HepG2 (cell line): Measurements from ENCODE around the gene MRO. TPM values are rescaled to one million over a fixed set of nuclear protein-coding genes. Genes with fewer than 3 reads are reported as not detected.

Experiments
- ATAC-seq: fragments of 200-7000 bp; cut with Tn5 transposase; 3 replicates; pipeline ENCODE4 v1.9.1; 2020; ENCODE audit warnings: mild to moderate bottlenecking, moderate library complexity
- BruUV-seq: library from RNA; stranded (reverse); fragments of 400-500 nt; replicated peaks from 2 replicates; lab custom pipeline; 2021; lab: Mats Ljungman, UMichigan
- CTCF ChIA-PET: fragments of 300-600 bp; formaldehyde crosslinking; extraction: SDS; loops from one replicate; lab custom pipeline; 2021; ENCODE audit warnings: low total read pairs, inconsistent platforms, low intra/inter-chr PET ratio; lab: Yijun Ruan, JAX
- POLR2A ChIA-PET: fragments of 350-600 bp; sonication (Branson Sonifier 250); formaldehyde crosslinking; loops from one replicate; lab custom pipeline; 2020; ENCODE audit warnings: antibody characterized with exemption, inconsistent platforms; lab: Yijun Ruan, JAX
- DNase-seq: peaks from one replicate; pipeline ENCODE4 v3.0.0-alpha.2; 2015; ENCODE audit warnings: low spot score
- FAIRE-seq: peaks from 3 replicates; lab custom pipeline; 2011; peaks lifted over from hg19 to GRCh38; lab: Jason Lieb, UNC
- H2AFZ ChIP-seq: one replicate; pipeline ENCODE4 v1.6.1; 2011; ENCODE audit warnings: low read length, inconsistent platforms
- H3K27ac ChIP-seq: fragments of 300-600 bp; 3 replicates; pipeline ENCODE4 v1.8.0; 2011; ENCODE audit warnings: mixed run types, mild to moderate bottlenecking, mixed read lengths, low read length, inconsistent platforms; ENCODE audit not compliant: insufficient read depth; ENCODE audit errors: extremely low read length
- H3K27me3 ChIP-seq, 2 experiments: fragments of 200-600 bp in 1 of 2; 2 replicates in 1 of 2; 3 replicates in 1 of 2; pipeline versions ENCODE4 v1.6.0 to v1.8.0; 2011; ENCODE audit warnings: low read length in 2 of 2, mild to moderate bottlenecking in 2 of 2, moderate library complexity in 2 of 2, inconsistent platforms in 1 of 2; ENCODE audit not compliant: insufficient read depth in 2 of 2, control insufficient read depth in 1 of 2
- H3K36me3 ChIP-seq, 2 experiments: fragments of 200-600 bp in 1 of 2; replicated peaks in 1 of 2; 2 replicates in 1 of 2; 3 replicates in 1 of 2; pipeline versions ENCODE4 v1.5.1 to v1.8.0; 2011; ENCODE audit warnings: low read length in 2 of 2, inconsistent platforms in 1 of 2; ENCODE audit not compliant: insufficient read depth in 2 of 2, control insufficient read depth in 1 of 2
- H3K4me1 ChIP-seq: 2 replicates; pipeline ENCODE4 v1.5.1; 2012; ENCODE audit warnings: low read length, inconsistent platforms; ENCODE audit not compliant: insufficient read depth
- H3K4me2 ChIP-seq: 2 replicates; pipeline ENCODE4 v1.6.0; 2011; ENCODE audit warnings: low read depth, low read length, inconsistent platforms
- H3K4me3 ChIP-seq, 3 experiments: fragments of 200-600 bp in 1 of 3; sonication (generic), shearing (Covaris generic) in 1 of 3; replicated peaks in 1 of 3; 2 replicates each; pipeline ENCODE4 v1.5.1; 2011 to 2016; ENCODE audit warnings: low read length in 3 of 3, inconsistent platforms in 2 of 3, low read depth in 2 of 3, mild to moderate bottlenecking in 2 of 3, control low read depth in 1 of 3, mixed read lengths in 1 of 3; ENCODE audit not compliant: insufficient read depth in 1 of 3
- H3K79me2 ChIP-seq: one replicate; pipeline ENCODE4 v1.6.1; 2011; ENCODE audit warnings: low read length, inconsistent platforms; ENCODE audit not compliant: insufficient read depth
- H3K9ac ChIP-seq: 2 replicates; pipeline ENCODE4 v1.6.0; 2011; ENCODE audit warnings: mild to moderate bottlenecking, low read depth, low read length, inconsistent platforms; ENCODE audit not compliant: insufficient read depth
- H3K9me3 ChIP-seq: 2 replicates; pipeline ENCODE4 v1.5.1; 2012; ENCODE audit warnings: mild to moderate bottlenecking, low read length
- H4K20me1 ChIP-seq: 2 replicates; pipeline ENCODE4 v1.6.0; 2011; ENCODE audit warnings: inconsistent platforms, mild to moderate bottlenecking, low read length, moderate library complexity; ENCODE audit not compliant: insufficient read depth
- CENPBD1 ChIP-seq: sonication (generic); formaldehyde crosslinking; IDR thresholded peaks from 2 replicates; pipeline ENCODE4 v1.8.0; 2022; ENCODE audit warnings: missing genetic modification reagents, low read depth, mild to moderate bottlenecking, borderline replicate concordance
- FOXP1 ChIP-seq, 2 experiments: fragments of 450-650 bp in 1 of 2; IDR thresholded peaks; 2 replicates each; pipeline ENCODE4 v1.6.1; 2017 to 2018; ENCODE audit warnings: antibody characterized with exemption in 1 of 2
- GTF2F1 ChIP-seq: fragments of 150-350 bp; IDR thresholded peaks from 2 replicates; pipeline ENCODE4 v1.6.1; 2014; ENCODE audit warnings: low read length
- HNRNPH1 ChIP-seq: fragments of 200-400 bp; formaldehyde crosslinking; optimal IDR thresholded peaks from 2 replicates; pipeline ENCODE3; 2017; ENCODE audit warnings: mild to moderate bottlenecking, low read depth, low read length
- KAT7 ChIP-seq: IDR thresholded peaks from 2 replicates; pipeline ENCODE4 v1.6.1; 2018; ENCODE audit warnings: borderline replicate concordance, missing compliant biosample characterization
- MYNN ChIP-seq: sonication (generic); formaldehyde crosslinking; IDR thresholded peaks from 2 replicates; pipeline ENCODE4 v1.4.0; 2020; ENCODE audit warnings: mild to moderate bottlenecking, low read depth, missing genetic modification reagents
- NR2C2 ChIP-seq: sonication (generic); formaldehyde crosslinking; IDR thresholded peaks from 2 replicates; pipeline ENCODE4 v1.4.0; 2020; ENCODE audit warnings: missing genetic modification reagents, mild to moderate bottlenecking, moderate library complexity, borderline replicate concordance
- RBM39 ChIP-seq: fragments of 200-400 bp; formaldehyde crosslinking; IDR thresholded peaks from one replicate; pipeline ENCODE4 v1.6.1; 2018; ENCODE audit warnings: antibody characterized with exemption, mild to moderate bottlenecking, low read depth, low read length; ENCODE audit not compliant: poor library complexity, severe bottlenecking
- SIX1 ChIP-seq: sonication (generic); formaldehyde crosslinking; IDR thresholded peaks from 2 replicates; pipeline ENCODE4 v1.4.0; 2020; ENCODE audit warnings: missing genetic modification reagents, borderline replicate concordance
- SMYD3 ChIP-seq: sonication (generic); formaldehyde crosslinking; IDR thresholded peaks from 2 replicates; pipeline ENCODE4 v1.8.1; 2023; ENCODE audit warnings: mild to moderate bottlenecking, missing genetic modification reagents
- SOX13 ChIP-seq, 3 experiments: fragments of 450-650 bp in 1 of 3; sonication (generic) in 1 of 3; formaldehyde crosslinking in 1 of 3; IDR thresholded peaks in 2 of 3; conservative IDR thresholded peaks in 1 of 3; 2 replicates each; pipeline versions ENCODE4 v1.5.0 to v1.6.1; 2016 to 2020; ENCODE audit warnings: antibody characterized with exemption in 1 of 3, mild to moderate bottlenecking in 1 of 3, missing compliant biosample characterization in 1 of 3, missing genetic modification reagents in 1 of 3, moderate library complexity in 1 of 3
- SRY ChIP-seq: sonication (generic); formaldehyde crosslinking; IDR thresholded peaks from 2 replicates; pipeline ENCODE4 v1.8.0; 2022; ENCODE audit warnings: mild to moderate bottlenecking, missing genetic modification reagents
- THAP9 ChIP-seq: sonication (generic); formaldehyde crosslinking; IDR thresholded peaks from 2 replicates; pipeline ENCODE4; 2020; ENCODE audit warnings: missing genetic modification reagents, mild to moderate bottlenecking, borderline replicate concordance
- ZNF607 ChIP-seq: sonication (generic); formaldehyde crosslinking; IDR thresholded peaks from 2 replicates; pipeline ENCODE4 v1.5.1; 2020; ENCODE audit warnings: missing genetic modification reagents, mild to moderate bottlenecking, borderline replicate concordance
- ZNF839 ChIP-seq: sonication (generic); formaldehyde crosslinking; IDR thresholded peaks from 2 replicates; pipeline ENCODE4 v1.4.0; 2020; ENCODE audit warnings: missing genetic modification reagents, mild to moderate bottlenecking, borderline replicate concordance
- WGBS: methylation state at CpG from one replicate; pipeline ENCODE4 v1.1.6; 2017; ENCODE audit warnings: low lambda C conversion rate; 5-methylcytosine and 5-hydroxymethylcytosine counted together
- in situ Hi-C: cut with HindIII; loops from 2 replicates; pipeline ENCODE4 v1.10.0; 2017; ENCODE audit warnings: low pct_unique_long_range_greater_than_20kb; ENCODE audit not compliant: extremely low pct_ligation_motif_present
- intact Hi-C: fragments of 100-400 bp; cut with micrococcal nuclease; formaldehyde crosslinking; loops from one replicate; pipeline ENCODE4 v1.10.0; 2022; ENCODE audit not compliant: unreplicated experiment
- polyA plus RNA-seq, 8 experiments: library from polyadenylated mRNA; depleted of rRNA in 3 of 8; stranded (reverse) in 7 of 8; unstranded in 1 of 8; fragments of >200 nt; fragmentation: Illumina TruSeq in 4 of 8; extraction: Trizol in 4 of 8; gene quantifications; 2 replicates each; pipeline versions ENCODE4 v1.2.1 to v1.2.3, GENCODE V29; 2011 to 2016; ENCODE audit warnings: low read depth in 4 of 8, missing spikeins in 1 of 8, mixed read lengths in 1 of 8; ENCODE audit not compliant: insufficient read depth in 1 of 8
- total RNA-seq, 5 experiments: library from RNA; depleted of rRNA; stranded (reverse); fragments of >200 nt; fragmentation: Illumina TruSeq; extraction: Trizol; gene quantifications; 2 replicates each; pipeline ENCODE4 v1.2.3, GENCODE V29; 2016; ENCODE audit warnings: low read depth in 1 of 5
- TF ChIP-seq, protein P1 (sequence below): sonication (generic); formaldehyde crosslinking; IDR thresholded peaks from 2 replicates; pipeline ENCODE4 v1.4.0; 2020; ENCODE audit warnings: missing genetic modification reagents, borderline replicate concordance

MRO gene
- total and polyA plus RNA-seq, 2 of the 13 experiments (the other 11 are each of a cell fraction or from before 2014, with no cell fraction given) = not detected

- TF ChIP-seq THAP9 (CRISPR knock-in tag) (no peak), SOX13 (IDR thresholded peaks at IDR 0.05) (no peak), SOX13 (CRISPR knock-in tag; conservative IDR thresholded peaks at IDR 0.05 in 1 of 2, IDR thresholded peaks at IDR 0.05 in 1 of 2) (no peak)
- TF ChIP-seq, all 625 proteins: peak for 0
Measured at GRCh38 chr18:50862401-50862800, 42.6 kb upstream of the MRO start (continued).

GRCh38 chr18:50861617-50862016, 41.8 kb upstream of the MRO start:
- POLR2A ChIA-PET = no interaction called here
- WGBS = 79% methylated on average over 1 of the region's 1 CpG
- DNase-seq (no peak), ATAC-seq (no peak), FAIRE-seq (no peak)
- Histone ChIP-seq H3K9ac (no peak overlapping the region), H3K9me3 (no peaks in the 10 kb centered on the region), H3K4me2 (no peak overlapping the region), H3K27me3 (no peaks in the 10 kb centered on the region), H3K4me1 (peaks cover 7% of the 10 kb centered on the region; the same call in 1 of the 2 replicates), H3K27ac (no peak overlapping the region), H3K4me3 (no peak overlapping the region), H4K20me1 (no peaks in the 10 kb centered on the region), H3K36me3 (no peaks in the 10 kb centered on the region), H3K79me2 (no peaks in the 10 kb centered on the region), H2AFZ (no peak overlapping the region)
- CTCF ChIA-PET = no interaction called here
- BruUV-seq = no TSS peak
- in situ Hi-C loops (no loop called here), intact Hi-C loops (no loop called here)
- TF ChIP-seq FOXP1 (IDR thresholded peaks at IDR 0.05) (no peak), FOXP1 (CRISPR knock-in tag; IDR thresholded peaks at IDR 0.05) (no peak), ZNF607 (CRISPR knock-in tag) (no peak), SMYD3 (CRISPR knock-in tag) (no peak), KAT7 (CRISPR knock-in tag) (no peak), SIX1 (CRISPR knock-in tag) (no peak), ZNF839 (CRISPR knock-in tag) (no peak), SRY (no peak), RBM39 (no peak), CENPBD1 (CRISPR knock-in tag) (no peak), HNRNPH1 (no peak), GTF2F1 (no peak), NR2C2 (no peak), MYNN (CRISPR knock-in tag) (no peak)
- TF ChIP-seq, protein P1, sequence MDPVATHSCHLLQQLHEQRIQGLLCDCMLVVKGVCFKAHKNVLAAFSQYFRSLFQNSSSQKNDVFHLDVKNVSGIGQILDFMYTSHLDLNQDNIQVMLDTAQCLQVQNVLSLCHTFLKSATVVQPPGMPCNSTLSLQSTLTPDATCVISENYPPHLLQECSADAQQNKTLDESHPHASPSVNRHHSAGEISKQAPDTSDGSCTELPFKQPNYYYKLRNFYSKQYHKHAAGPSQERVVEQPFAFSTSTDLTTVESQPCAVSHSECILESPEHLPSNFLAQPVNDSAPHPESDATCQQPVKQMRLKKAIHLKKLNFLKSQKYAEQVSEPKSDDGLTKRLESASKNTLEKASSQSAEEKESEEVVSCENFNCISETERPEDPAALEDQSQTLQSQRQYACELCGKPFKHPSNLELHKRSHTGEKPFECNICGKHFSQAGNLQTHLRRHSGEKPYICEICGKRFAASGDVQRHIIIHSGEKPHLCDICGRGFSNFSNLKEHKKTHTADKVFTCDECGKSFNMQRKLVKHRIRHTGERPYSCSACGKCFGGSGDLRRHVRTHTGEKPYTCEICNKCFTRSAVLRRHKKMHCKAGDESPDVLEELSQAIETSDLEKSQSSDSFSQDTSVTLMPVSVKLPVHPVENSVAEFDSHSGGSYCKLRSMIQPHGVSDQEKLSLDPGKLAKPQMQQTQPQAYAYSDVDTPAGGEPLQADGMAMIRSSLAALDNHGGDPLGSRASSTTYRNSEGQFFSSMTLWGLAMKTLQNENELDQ (CRISPR knock-in tag) = no peak
